Panc1 (cell line): ENCODE results near the gene KAZN. TPM values are rescaled to one million over a fixed set of nuclear protein-coding genes. Genes with fewer than 3 reads are reported as not detected.

Source experiments
- ATAC-seq: fragments of 200-7000 bp; cut with Tn5 transposase; 2 replicates; pipeline ENCODE4 v1.9.1; 2020; ENCODE audit warnings: mild to moderate bottlenecking, moderate library complexity
- BruUV-seq: library from RNA; stranded (reverse); fragments of 400-500 nt; replicated peaks from 2 replicates; lab custom pipeline; 2021; lab: Mats Ljungman, UMichigan
- CTCF ChIA-PET: fragments of 300-600 bp; sonication (Branson Sonifier 250); formaldehyde crosslinking; loops from one replicate; lab custom pipeline; 2022; ENCODE audit warnings: antibody characterized with exemption; lab: Charles Lee
- POLR2A ChIA-PET: fragments of 300-600 bp; sonication (Branson Sonifier 250); formaldehyde crosslinking; loops from one replicate; lab custom pipeline; 2022; ENCODE audit warnings: antibody characterized with exemption; lab: Charles Lee
- DNase-seq: peaks from one replicate; pipeline ENCODE4 v3.0.0-alpha.2; 2010; ENCODE audit warnings: low read depth, low spot score
- H3K27ac ChIP-seq: 2 replicates; pipeline ENCODE4 v1.5.1; 2011; ENCODE audit warnings: mild to moderate bottlenecking, low read length, inconsistent platforms
- H3K27me3 ChIP-seq: fragments of 200-500 bp; sonication (Bioruptor generic); 2 replicates; pipeline ENCODE4 v1.6.0; 2014; ENCODE audit warnings: low read length, inconsistent platforms; ENCODE audit not compliant: control insufficient read depth, insufficient read depth
- H3K36me3 ChIP-seq: fragments of 200-500 bp; sonication (Bioruptor generic); 2 replicates; pipeline ENCODE4 v1.5.1; 2014; ENCODE audit warnings: inconsistent platforms, mild to moderate bottlenecking, low read length, moderate library complexity; ENCODE audit not compliant: control insufficient read depth, insufficient read depth
- H3K4me1 ChIP-seq: 2 replicates; pipeline ENCODE4 v1.5.1; 2011; ENCODE audit warnings: inconsistent platforms, mild to moderate bottlenecking, low read length, moderate library complexity; ENCODE audit not compliant: control insufficient read depth, insufficient read depth
- H3K4me3 ChIP-seq, 2 experiments: 2 replicates each; pipeline ENCODE4 v1.5.1; 2011 to 2012; ENCODE audit warnings: low read depth in 2 of 2, low read length in 2 of 2, mild to moderate bottlenecking in 2 of 2, inconsistent platforms in 1 of 2, moderate library complexity in 1 of 2
- H3K9me3 ChIP-seq: fragments of 200-500 bp; sonication (Bioruptor generic); 2 replicates; pipeline ENCODE4 v1.5.1; 2014; ENCODE audit warnings: low read depth, mild to moderate bottlenecking, inconsistent platforms, low read length, moderate library complexity; ENCODE audit not compliant: control insufficient read depth, insufficient read depth
- POLR2AphosphoS5 ChIP-seq: IDR thresholded peaks from 2 replicates; pipeline ENCODE4 v1.6.1; 2012; ENCODE audit warnings: mild to moderate bottlenecking, low read depth, low read length, moderate library complexity
- REST ChIP-seq, 2 experiments: IDR thresholded peaks; 2 replicates each; pipeline ENCODE4 v1.6.1; 2011 to 2012; ENCODE audit warnings: low read depth in 2 of 2, control low read depth in 1 of 2, low read length in 1 of 2, mild to moderate bottlenecking in 1 of 2, moderate library complexity in 1 of 2; ENCODE audit not compliant: insufficient read depth in 1 of 2
- SIN3A ChIP-seq: IDR thresholded peaks from 2 replicates; pipeline ENCODE4 v1.6.1; 2012; ENCODE audit warnings: low read depth, mild to moderate bottlenecking, low read length, moderate library complexity, borderline replicate concordance; ENCODE audit not compliant: insufficient read depth
- TCF7L2 ChIP-seq: IDR thresholded peaks from 2 replicates; pipeline ENCODE4 v1.6.1; 2011; ENCODE audit warnings: mild to moderate bottlenecking, low read depth, low read length, inconsistent platforms
- in situ Hi-C: cut with HindIII; loops from 2 replicates; pipeline ENCODE4 v1.10.0; 2016; ENCODE audit warnings: low sequenced_read_pairs, low pct_unique_long_range_greater_than_20kb
- intact Hi-C: fragments of 100-400 bp; cut with micrococcal nuclease; formaldehyde crosslinking; loops from one replicate; pipeline ENCODE4 v1.10.0; 2022; ENCODE audit not compliant: unreplicated experiment
- total RNA-seq: library from RNA; stranded (reverse); gene quantifications from one replicate; pipeline ENCODE4 v1.2.1, GENCODE V29; 2021; ENCODE audit not compliant: unreplicated experiment
- TF ChIP-seq, protein P1 (sequence below): fragments of 450-650 bp; IDR thresholded peaks from 2 replicates; pipeline ENCODE4 v1.5.1; 2017; ENCODE audit warnings: mild to moderate bottlenecking

KAZN gene
- total RNA-seq, 1 experiment from 2014 or later: 6.6 TPM

DNA sequence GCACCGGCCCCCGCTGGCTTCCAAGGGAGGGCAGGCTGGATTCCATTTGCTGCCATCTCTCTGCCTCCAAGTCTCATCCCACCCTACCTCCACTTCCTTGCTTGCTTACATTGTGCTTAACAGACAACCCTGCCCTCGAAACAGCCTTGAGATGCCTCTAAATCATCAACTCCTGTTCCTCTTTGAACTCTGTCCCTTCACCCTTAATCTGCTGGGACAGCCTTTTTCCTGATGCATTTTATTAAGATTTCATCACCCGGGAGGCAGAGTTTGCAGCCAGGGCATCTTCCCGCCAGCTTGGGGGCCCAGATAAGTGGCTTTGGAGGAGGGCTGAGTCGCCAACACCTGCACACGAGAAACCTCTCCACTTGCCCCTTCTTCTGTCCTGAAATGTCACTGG is 192.5 kb downstream of the KAZN start:
- no peak for ATAC-seq
- no peak for TF ChIP-seq TCF7L2
- DNase-seq: no peak
- ChIA-PET POLR2A (no interaction called here), CTCF (no interaction called here)
- Histone ChIP-seq H3K9me3 (no peaks in the 10 kb centered on the region), H3K4me1 (no peaks in the 10 kb centered on the region), H3K27ac (no peak overlapping the region), H3K4me3 (no peak overlapping the region), H3K36me3 (no peaks in the 10 kb centered on the region), H3K27me3 (peaks cover 5% of the 10 kb centered on the region; the same call in 1 of the 2 replicates)
- BruUV-seq: no TSS peak
- intact Hi-C loops: no loop called here
- in situ Hi-C loops: no loop called here

GRCh38 chr1:14791654-14792053 is 193.2 kb downstream of the KAZN start:
- H3K4me1 ChIP-seq: no peaks in the 10 kb centered on the region
- no peak overlapping the region for H3K27ac ChIP-seq
- DNase-seq (no peak), ATAC-seq (no peak)
- no TSS peak for BruUV-seq
- no peaks in the 10 kb centered on the region for H3K36me3 ChIP-seq
- intact Hi-C loops (no loop called here), in situ Hi-C loops (no loop called here)
- ChIA-PET CTCF (no interaction called here), POLR2A (no interaction called here)
- no peak for TF ChIP-seq POLR2AphosphoS5
- TF ChIP-seq TCF7L2: no peak
- TF ChIP-seq SIN3A: no peak
- TF ChIP-seq, protein P1, sequence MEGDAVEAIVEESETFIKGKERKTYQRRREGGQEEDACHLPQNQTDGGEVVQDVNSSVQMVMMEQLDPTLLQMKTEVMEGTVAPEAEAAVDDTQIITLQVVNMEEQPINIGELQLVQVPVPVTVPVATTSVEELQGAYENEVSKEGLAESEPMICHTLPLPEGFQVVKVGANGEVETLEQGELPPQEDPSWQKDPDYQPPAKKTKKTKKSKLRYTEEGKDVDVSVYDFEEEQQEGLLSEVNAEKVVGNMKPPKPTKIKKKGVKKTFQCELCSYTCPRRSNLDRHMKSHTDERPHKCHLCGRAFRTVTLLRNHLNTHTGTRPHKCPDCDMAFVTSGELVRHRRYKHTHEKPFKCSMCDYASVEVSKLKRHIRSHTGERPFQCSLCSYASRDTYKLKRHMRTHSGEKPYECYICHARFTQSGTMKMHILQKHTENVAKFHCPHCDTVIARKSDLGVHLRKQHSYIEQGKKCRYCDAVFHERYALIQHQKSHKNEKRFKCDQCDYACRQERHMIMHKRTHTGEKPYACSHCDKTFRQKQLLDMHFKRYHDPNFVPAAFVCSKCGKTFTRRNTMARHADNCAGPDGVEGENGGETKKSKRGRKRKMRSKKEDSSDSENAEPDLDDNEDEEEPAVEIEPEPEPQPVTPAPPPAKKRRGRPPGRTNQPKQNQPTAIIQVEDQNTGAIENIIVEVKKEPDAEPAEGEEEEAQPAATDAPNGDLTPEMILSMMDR: no peak
- no peak for TF ChIP-seq REST (IDR thresholded peaks at IDR 0.05; ENCODE audit: insufficient read depth in 1 of 2, low read depth in 2 of 2, low read length in 1 of 2)
- H3K4me3 ChIP-seq: no peak overlapping the region
- H3K9me3 ChIP-seq: no peaks in the 10 kb centered on the region
- H3K27me3 ChIP-seq: peaks cover 5% of the 10 kb centered on the region; the same call in 1 of the 2 replicates

GRCh38 chr1:14794136-14794768 is 195.8 kb downstream of the KAZN start:
- H3K36me3 ChIP-seq: no peaks in the 10 kb centered on the region
- ChIA-PET POLR2A (no interaction called here), CTCF (no interaction called here)
- intact Hi-C loops: no loop called here
- DNase-seq: no peak
- in situ Hi-C loops: no loop called here
- ATAC-seq: no peak
- BruUV-seq: no TSS peak
- TF ChIP-seq, protein P1: no peak
- TF ChIP-seq POLR2AphosphoS5: no peak
- TF ChIP-seq SIN3A: no peak
- TF ChIP-seq REST (IDR thresholded peaks at IDR 0.05; ENCODE audit: insufficient read depth in 1 of 2, low read depth in 2 of 2, low read length in 1 of 2): no peak
- no peak for TF ChIP-seq TCF7L2
- H3K4me1 ChIP-seq: no peaks in the 10 kb centered on the region
- H3K9me3 ChIP-seq: no peaks in the 10 kb centered on the region
- no peaks in the 10 kb centered on the region for H3K27me3 ChIP-seq
- no peak overlapping the region for H3K4me3 ChIP-seq
- no peak overlapping the region for H3K27ac ChIP-seq
